B cell (primary cell): Measurements from ENCODE around the gene PLCL1. TPM values are rescaled to one million over a fixed set of nuclear protein-coding genes. Genes with fewer than 3 reads are reported as not detected.

ENCODE experiments used
- ATAC-seq: fragments of 200-7000 bp; cut with Tn5 transposase; one replicate; pipeline ENCODE4 v1.10.0; 2021; ENCODE audit warnings: low read depth, mild to moderate bottlenecking, moderate number of reproducible peaks, moderate library complexity
- CTCF ChIA-PET: fragments of 350-600 bp; sonication (Branson Sonifier 250); formaldehyde crosslinking; loops from one replicate; lab custom pipeline; 2021; ENCODE audit warnings: antibody characterized with exemption, inconsistent platforms; lab: Charles Lee
- POLR2A ChIA-PET: fragments of 350-600 bp; sonication (Branson Sonifier 250); formaldehyde crosslinking; loops from one replicate; lab custom pipeline; 2021; ENCODE audit warnings: antibody characterized with exemption; lab: Charles Lee
- DNase-seq: peaks from one replicate; pipeline ENCODE4 v3.0.0; 2013
- H2AFZ ChIP-seq: 2 replicates; pipeline ENCODE4 v1.6.1; 2012; ENCODE audit warnings: mild to moderate bottlenecking, low read depth, low read length; ENCODE audit not compliant: insufficient read depth, poor library complexity, severe bottlenecking
- H3K27ac ChIP-seq, 2 donors: 1 replicate in 1 of 2; 2 replicates in 1 of 2; pipeline ENCODE4 v1.5.1; 2012 to 2013; ENCODE audit warnings: low read length in 2 of 2, mild to moderate bottlenecking in 2 of 2, moderate library complexity in 1 of 2
- H3K27me3 ChIP-seq, 4 experiments: fragments of 200-600 bp in 1 of 4; sonication (generic) in 1 of 4; replicated peaks in 1 of 4; 1 replicate in 2 of 4; 2 replicates in 2 of 4; pipeline versions ENCODE4 v1.6.1 to v1.7.0; 2013 to 2016; ENCODE audit warnings: low read length in 3 of 4, mild to moderate bottlenecking in 2 of 4, mixed read lengths in 1 of 4, moderate library complexity in 1 of 4; ENCODE audit not compliant: insufficient read depth in 4 of 4, control insufficient read depth in 3 of 4; ENCODE audit errors: control extremely low read depth in 1 of 4
- H3K36me3 ChIP-seq, 2 experiments: replicated peaks in 1 of 2; 1 replicate in 1 of 2; 2 replicates in 1 of 2; pipeline versions ENCODE4 v1.6.1 to v1.7.1; 2013; ENCODE audit warnings: low read length in 1 of 2; ENCODE audit not compliant: insufficient read depth in 2 of 2, control insufficient read depth in 1 of 2; ENCODE audit errors: control extremely low read depth in 1 of 2, extremely low read depth in 1 of 2
- H3K4me1 ChIP-seq, 2 donors: fragments of 200-600 bp in 1 of 2; sonication (generic) in 1 of 2; 1 replicate in 1 of 2; 2 replicates in 1 of 2; pipeline versions ENCODE4 v1.5.1 to v1.6.1; 2013 to 2017; ENCODE audit warnings: low read length in 2 of 2; ENCODE audit not compliant: control insufficient read depth in 2 of 2, insufficient read depth in 2 of 2
- H3K4me2 ChIP-seq: replicated peaks from 2 replicates; pipeline ENCODE3; 2012; ENCODE audit warnings: mild to moderate bottlenecking, low read depth, low read length; ENCODE audit not compliant: poor library complexity, severe bottlenecking
- H3K4me3 ChIP-seq, 5 experiments: fragments of 200-600 bp in 1 of 5; sonication (generic) in 1 of 5; 1 replicate in 3 of 5; 2 replicates in 2 of 5; pipeline versions ENCODE4 v1.5.1 to v1.7.0; 2011 to 2016; ENCODE audit warnings: low read length in 4 of 5, mild to moderate bottlenecking in 4 of 5, low read depth in 2 of 5, control low read depth in 1 of 5, moderate library complexity in 1 of 5; ENCODE audit not compliant: insufficient read depth in 1 of 5; ENCODE audit errors: control extremely low read depth in 1 of 5, extremely low read depth in 1 of 5
- H3K79me2 ChIP-seq: fragments of 200-600 bp; sonication (generic); one replicate; pipeline ENCODE4 v1.6.0; 2016; ENCODE audit warnings: low read length; ENCODE audit not compliant: control insufficient read depth, insufficient read depth
- H3K9ac ChIP-seq: fragments of 200-600 bp; sonication (generic); 2 replicates; pipeline ENCODE4 v1.6.1; 2017; ENCODE audit warnings: mild to moderate bottlenecking, low read length, moderate library complexity
- H3K9me3 ChIP-seq, 3 donors: one replicate each; pipeline versions ENCODE4 v1.6.1 to v1.7.1; 2013; ENCODE audit warnings: low read length in 2 of 3; ENCODE audit not compliant: control insufficient read depth in 2 of 3, insufficient read depth in 1 of 3; ENCODE audit errors: control extremely low read depth in 1 of 3
- H4K20me1 ChIP-seq: 2 replicates; pipeline ENCODE4 v1.6.0; 2012; ENCODE audit warnings: mild to moderate bottlenecking, low read length; ENCODE audit not compliant: insufficient read depth, control insufficient read depth, poor library complexity, severe bottlenecking
- H3K27ac Mint-ChIP-seq: one replicate; pipeline ENCODE4 v1.8.0; 2021; ENCODE audit warnings: mixed read lengths
- H3K27me3 Mint-ChIP-seq: one replicate; pipeline ENCODE4 v1.8.0; 2021; ENCODE audit warnings: mixed read lengths
- H3K4me1 Mint-ChIP-seq: one replicate; pipeline ENCODE4 v1.8.0; 2021; ENCODE audit warnings: mixed read lengths
- H3K4me3 Mint-ChIP-seq: one replicate; pipeline ENCODE4 v1.8.0; 2021; ENCODE audit warnings: mixed read lengths
- H3K9me3 Mint-ChIP-seq: one replicate; pipeline ENCODE4 v1.8.0; 2022; ENCODE audit warnings: mixed read lengths; ENCODE audit not compliant: insufficient read depth
- EZH2 ChIP-seq: IDR thresholded peaks from 2 replicates; pipeline ENCODE4 v1.6.1; 2012; ENCODE audit warnings: borderline replicate concordance, low read depth, mild to moderate bottlenecking, moderate library complexity, low read length; ENCODE audit not compliant: insufficient read depth, poor library complexity, severe bottlenecking
- WGBS: methylation state at CpG from one replicate; pipeline ENCODE4 v1.1.5; 2013; ENCODE audit warnings: missing lambda C conversion rate; ENCODE audit not compliant: insufficient coverage; 5-methylcytosine and 5-hydroxymethylcytosine counted together
- intact Hi-C: fragments of 100-400 bp; cut with micrococcal nuclease; formaldehyde crosslinking; loops from one replicate; pipeline ENCODE4 v1.10.0; 2022
- polyA plus RNA-seq: library from polyadenylated mRNA; depleted of rRNA; stranded (reverse); fragments of >200 nt; gene quantifications from 2 replicates; pipeline ENCODE4 v1.2.3, GENCODE V29; 2012
- total RNA-seq, 2 donors: library from RNA; stranded (reverse); fragments of 120-200 nt in 1 of 2; gene quantifications; 1 replicate in 1 of 2; 2 replicates in 1 of 2; pipeline versions ENCODE4 v1.2.3 to v1.2.4, GENCODE V29; 2013 to 2022
- TF ChIP-seq, protein P1 (sequence below): fragments of 200-600 bp; IDR thresholded peaks from one replicate; pipeline ENCODE4 v1.8.0; 2022; ENCODE audit warnings: antibody characterized with exemption, mild to moderate bottlenecking

PLCL1 gene
- total and polyA plus RNA-seq, 2 donors (not counting 1 experiment from before 2014, with no cell fraction given): 0.07 to 0.25 TPM

DNA sequence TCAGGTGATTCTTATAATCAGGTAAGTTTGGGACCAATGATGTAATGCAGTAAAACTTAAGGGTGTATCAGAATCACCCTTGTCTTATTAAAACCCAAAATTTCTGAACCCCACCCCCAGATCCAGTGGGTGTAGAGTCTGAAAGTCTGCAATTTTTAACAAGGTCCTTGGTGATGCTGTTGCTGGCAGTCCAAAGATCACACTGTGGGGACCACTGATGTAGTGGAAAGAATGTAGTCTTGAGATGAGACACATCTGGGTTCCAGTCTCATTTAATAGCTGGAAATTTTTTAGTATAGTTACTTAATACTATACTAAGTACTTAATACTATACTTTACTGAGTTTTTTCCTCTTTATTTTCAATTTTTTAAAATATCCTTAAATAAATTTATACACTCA is 258.4 kb downstream of the PLCL1 start:
- intact Hi-C loops: no loop called here
- no peaks in the 10 kb centered on the region for H3K4me1 ChIP-seq

DNA sequence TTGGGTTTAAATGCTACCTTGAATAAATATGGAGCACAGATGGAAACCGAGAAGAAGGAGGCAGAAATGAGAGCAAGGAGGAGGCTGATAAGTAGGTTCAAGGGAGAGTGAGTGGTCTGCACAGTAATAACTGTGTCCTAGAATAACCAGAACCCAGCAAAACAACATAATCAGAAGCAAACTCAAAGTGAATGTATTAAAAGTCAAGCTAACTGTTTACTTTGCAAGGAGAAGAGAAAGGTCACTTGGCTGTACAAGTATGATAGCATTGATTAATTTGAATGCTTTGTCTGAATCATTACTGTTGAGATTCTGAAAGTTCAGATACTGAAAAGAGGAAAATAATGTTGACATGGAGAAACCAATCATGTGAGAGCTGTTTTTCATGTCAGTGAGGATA is 258.8 kb downstream of the PLCL1 start:
- no peak overlapping the region for H3K9ac ChIP-seq
- POLR2A ChIA-PET: no interaction called here
- no CpG with 5 or more reads among the region's 1 CpG for WGBS
- no peaks in the 10 kb centered on the region for H3K9me3 ChIP-seq
- H3K36me3 ChIP-seq: no peaks in the 10 kb centered on the region
- H3K27ac ChIP-seq: no peak overlapping the region
- CTCF ChIA-PET: no interaction called here
- H3K4me1 ChIP-seq: no peaks in the 10 kb centered on the region
- no peaks in the 10 kb centered on the region for H3K4me1 Mint-ChIP-seq
- H3K4me3 ChIP-seq: no peak overlapping the region
- intact Hi-C loops: no loop called here
- peaks cover 0 to 4% (median 0%) of the 10 kb centered on the region in 4 experiments for H3K27me3 ChIP-seq
- no peak overlapping the region for H3K4me3 Mint-ChIP-seq
- H2AFZ ChIP-seq: no peak overlapping the region
- TF ChIP-seq, protein P1, sequence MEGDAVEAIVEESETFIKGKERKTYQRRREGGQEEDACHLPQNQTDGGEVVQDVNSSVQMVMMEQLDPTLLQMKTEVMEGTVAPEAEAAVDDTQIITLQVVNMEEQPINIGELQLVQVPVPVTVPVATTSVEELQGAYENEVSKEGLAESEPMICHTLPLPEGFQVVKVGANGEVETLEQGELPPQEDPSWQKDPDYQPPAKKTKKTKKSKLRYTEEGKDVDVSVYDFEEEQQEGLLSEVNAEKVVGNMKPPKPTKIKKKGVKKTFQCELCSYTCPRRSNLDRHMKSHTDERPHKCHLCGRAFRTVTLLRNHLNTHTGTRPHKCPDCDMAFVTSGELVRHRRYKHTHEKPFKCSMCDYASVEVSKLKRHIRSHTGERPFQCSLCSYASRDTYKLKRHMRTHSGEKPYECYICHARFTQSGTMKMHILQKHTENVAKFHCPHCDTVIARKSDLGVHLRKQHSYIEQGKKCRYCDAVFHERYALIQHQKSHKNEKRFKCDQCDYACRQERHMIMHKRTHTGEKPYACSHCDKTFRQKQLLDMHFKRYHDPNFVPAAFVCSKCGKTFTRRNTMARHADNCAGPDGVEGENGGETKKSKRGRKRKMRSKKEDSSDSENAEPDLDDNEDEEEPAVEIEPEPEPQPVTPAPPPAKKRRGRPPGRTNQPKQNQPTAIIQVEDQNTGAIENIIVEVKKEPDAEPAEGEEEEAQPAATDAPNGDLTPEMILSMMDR: no peak
- TF ChIP-seq EZH2: no peak
- no peaks in the 10 kb centered on the region for H3K9me3 Mint-ChIP-seq
- no peak overlapping the region for H3K27ac Mint-ChIP-seq
- H3K4me2 ChIP-seq: no peak overlapping the region
- no peaks in the 10 kb centered on the region for H4K20me1 ChIP-seq
- no peaks in the 10 kb centered on the region for H3K79me2 ChIP-seq
- ATAC-seq: no peak
- DNase-seq: no peak
- no peaks in the 10 kb centered on the region for H3K27me3 Mint-ChIP-seq

More for the DNA sequence above, 258.4 kb downstream of the PLCL1 start:
- ChIA-PET CTCF (no interaction called here), POLR2A (no interaction called here)
- no peaks in the 10 kb centered on the region for H3K79me2 ChIP-seq
- no peaks in the 10 kb centered on the region for H4K20me1 ChIP-seq
- no peak overlapping the region for H3K4me3 Mint-ChIP-seq
- ATAC-seq (no peak), DNase-seq (no peak)
- H2AFZ ChIP-seq: no peak overlapping the region
- H3K36me3 ChIP-seq: no peaks in the 10 kb centered on the region
- TF ChIP-seq, protein P1: no peak
- TF ChIP-seq EZH2: no peak
- no peak overlapping the region for H3K27ac Mint-ChIP-seq
- H3K9ac ChIP-seq: no peak overlapping the region
- H3K9me3 ChIP-seq: no peaks in the 10 kb centered on the region
- no peaks in the 10 kb centered on the region for H3K4me1 Mint-ChIP-seq
- no peaks in the 10 kb centered on the region for H3K27me3 Mint-ChIP-seq
- no peak overlapping the region for H3K27ac ChIP-seq
- no peaks in the 10 kb centered on the region for H3K9me3 Mint-ChIP-seq
- peaks cover 0 to 4% (median 0%) of the 10 kb centered on the region in 4 experiments for H3K27me3 ChIP-seq
- no peak overlapping the region for H3K4me2 ChIP-seq
- no peak overlapping the region for H3K4me3 ChIP-seq
